GF-D8 (cell line): Measurements from ENCODE around the gene FLRT3.

Source experiments
- DNase-seq: peaks from one replicate; lab custom pipeline; 2025; lab: John Stamatoyannopoulos, UW

FLRT3 gene

GRCh38 chr20:14319704-14320103 lies 17.7 kb downstream of the FLRT3 start:
- no peak for DNase-seq

- no peak for DNase-seq
These were observed 23.9 kb downstream of the FLRT3 start for GRCh38 chr20:14313341-14314020.

GRCh38 chr20:14312001-14312400 lies 25.4 kb downstream of the FLRT3 start:
- no peak for DNase-seq

GRCh38 chr20:14310977-14311627 lies 26.3 kb downstream of the FLRT3 start:
- DNase-seq = no peak

DNA sequence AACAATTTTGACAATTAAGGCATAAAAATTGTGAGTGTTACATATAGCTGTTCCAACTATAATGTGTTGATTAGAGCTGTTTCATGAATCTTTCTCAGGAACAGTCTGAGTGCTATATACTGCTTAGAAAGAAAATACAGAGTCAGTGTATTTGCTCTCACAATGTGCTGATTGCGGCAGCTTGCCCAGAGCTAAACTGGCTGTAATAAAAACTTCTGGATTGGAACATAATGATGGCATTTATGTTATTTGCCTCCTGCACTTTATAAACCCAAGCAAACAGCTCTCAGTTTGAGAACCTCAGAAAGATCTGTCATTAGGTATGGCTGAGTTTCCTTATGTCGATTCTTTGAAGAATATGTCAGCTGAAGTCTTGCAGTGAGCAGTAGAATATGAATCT lies 29.5 kb downstream of the FLRT3 start:
- no peak for DNase-seq

GRCh38 chr20:14304472-14304871 lies 32.9 kb downstream of the FLRT3 start:
- DNase-seq = no peak

GRCh38 chr20:14303651-14304050 lies 33.8 kb downstream of the FLRT3 start:
- DNase-seq = no peak

GRCh38 chr20:14303106-14303505 lies 34.3 kb downstream of the FLRT3 start:
- DNase-seq = no peak

DNA sequence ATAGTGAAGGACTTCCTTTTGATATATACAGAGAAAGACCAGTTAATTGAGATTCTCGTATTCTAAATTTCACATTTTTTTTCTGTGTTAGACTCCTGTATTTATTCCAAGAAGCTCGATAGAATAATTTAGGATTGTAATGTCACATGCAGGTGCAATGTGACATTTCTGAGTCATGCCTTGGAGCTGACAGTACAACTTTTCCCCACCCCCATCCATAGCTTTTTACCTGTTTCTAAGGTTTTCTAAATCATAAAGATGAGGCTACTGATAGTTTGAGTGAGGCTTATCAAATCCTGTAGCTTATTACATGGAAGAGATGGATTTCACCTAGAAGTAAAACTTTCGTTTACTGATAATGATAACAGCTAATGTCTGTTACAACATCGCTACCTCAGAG lies 37.6 kb downstream of the FLRT3 start:
- no peak for DNase-seq

- DNase-seq = no peak
These were observed 41.6 kb downstream of the FLRT3 start for GRCh38 chr20:14295770-14296309.

GRCh38 chr20:14295238-14295637 lies 42.2 kb downstream of the FLRT3 start:
- no peak for DNase-seq

DNA sequence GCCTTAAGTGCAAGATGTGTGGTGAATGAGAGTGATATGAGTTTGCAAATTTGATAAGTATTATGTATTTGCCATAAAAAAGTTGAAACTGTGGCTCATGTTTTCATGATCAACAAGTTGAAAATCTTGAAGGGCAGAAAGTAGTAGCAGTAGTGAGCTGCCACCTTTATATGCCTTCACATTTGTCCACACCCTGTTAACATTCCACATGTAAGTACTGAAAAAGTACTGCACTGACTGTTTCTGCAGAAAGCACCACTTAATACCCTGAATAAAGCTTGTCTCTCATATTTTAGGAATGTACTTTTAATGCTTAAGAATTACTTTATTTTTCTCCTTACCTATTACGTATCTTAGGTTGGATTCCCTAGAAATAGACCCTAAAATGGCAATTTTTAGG lies 45.9 kb downstream of the FLRT3 start:
- no peak for DNase-seq

DNA sequence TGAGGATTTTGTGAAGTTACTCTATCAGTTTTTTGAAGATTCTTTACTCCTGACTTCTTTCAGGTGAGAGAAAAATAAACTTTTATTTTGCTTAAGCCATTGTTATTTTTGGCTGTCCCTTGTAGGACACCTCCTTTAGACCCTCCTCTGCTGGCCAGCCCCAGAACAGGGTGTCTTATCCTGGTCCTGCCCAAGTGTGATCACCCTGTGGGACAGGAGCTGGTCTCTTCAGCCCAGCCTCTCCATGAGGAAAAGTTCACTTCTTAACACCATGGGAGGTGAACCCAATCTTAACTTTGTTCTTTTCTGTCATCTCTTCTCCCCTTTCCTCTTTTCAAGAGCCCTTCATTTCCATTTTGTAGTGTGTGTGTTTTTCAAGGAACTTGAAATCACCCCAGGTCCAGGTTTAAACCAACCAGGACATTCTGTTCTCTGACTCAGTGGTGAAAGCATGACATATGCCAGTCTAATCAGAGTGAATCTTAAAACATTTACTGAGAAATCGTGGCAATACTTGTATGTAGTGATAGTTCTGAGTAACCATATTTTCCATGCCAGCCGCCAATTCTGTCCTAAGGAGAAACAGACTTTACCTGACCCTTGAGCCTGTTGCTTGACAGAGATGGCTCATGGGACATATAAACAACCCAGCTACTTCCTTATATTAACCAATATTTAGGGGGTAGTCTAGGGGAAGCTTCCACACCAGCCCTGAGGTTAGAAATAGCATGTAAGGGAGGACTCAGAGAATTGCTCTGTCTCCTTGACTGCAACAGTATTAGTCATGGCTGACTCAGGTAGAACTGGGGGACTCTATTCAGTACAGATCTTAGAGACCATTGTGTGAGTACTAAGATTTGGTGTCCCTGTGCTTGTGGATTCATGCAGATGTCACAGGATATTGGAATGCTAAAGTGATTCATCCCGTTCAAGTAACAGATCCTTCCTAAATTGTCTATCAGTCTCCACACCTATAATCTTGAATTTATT lies 48.8 kb downstream of the FLRT3 start:
- DNase-seq = no peak

- no peak for DNase-seq
These were observed 53.0 kb downstream of the FLRT3 start for GRCh38 chr20:14284443-14284842.

GRCh38 chr20:14282140-14282539 lies 55.3 kb downstream of the FLRT3 start:
- no peak for DNase-seq
